ENCODE measurements around the gene KCNN4. TPM values are rescaled to one million over a fixed set of nuclear protein-coding genes. Genes with fewer than 3 reads are reported as not detected.
A peak's percentile ranks its signal among the peaks of the same experiment; 100 is the strongest.

KCNN4 gene
- total and polyA plus RNA-seq, 2 of the 13 experiments (the other 11 are each of a cell fraction or from before 2014, with no cell fraction given): 0.13 to 0.25 TPM

GRCh38 chr19:43798546-43799409, 18.0 kb upstream of the KCNN4 start (continued):
- TF ChIP-seq ZNF564 (CRISPR knock-in tag; IDR thresholded peaks at IDR 0.05): no peak
- no peak for TF ChIP-seq THAP11 (CRISPR knock-in tag; IDR thresholded peaks at IDR 0.05)
- TF ChIP-seq ZNF430 (CRISPR knock-in tag; IDR thresholded peaks at IDR 0.05): no peak
- TF ChIP-seq ZNF20 (CRISPR knock-in tag; IDR thresholded peaks at IDR 0.05): no peak
- TF ChIP-seq HDAC2 (CRISPR knock-in tag; IDR thresholded peaks at IDR 0.05): no peak
- no peak for TF ChIP-seq ZNF34 (CRISPR knock-in tag; IDR thresholded peaks at IDR 0.05; ENCODE audit: borderline replicate concordance)
- TF ChIP-seq ZNF687 (CRISPR knock-in tag; IDR thresholded peaks at IDR 0.05): peak; percentile 47
- no peak for TF ChIP-seq TRIM22 (IDR thresholded peaks at IDR 0.05)
- no peak for TF ChIP-seq ZNF143 (CRISPR knock-in tag; IDR thresholded peaks at IDR 0.05)
- no peak for TF ChIP-seq SMC3 (IDR thresholded peaks at IDR 0.05; ENCODE audit: low read length)
